ENCODE measurements around the gene GRK5. TPM values are rescaled to one million over a fixed set of nuclear protein-coding genes. Genes with fewer than 3 reads are reported as not detected.

GRK5 gene
- 10 to 100 TPM in 1 of 2 donors, 1 to 10 TPM in 1; 4.8 to 10.6 TPM for total RNA-seq

GRCh38 chr10:119207366-119207666, at the start of gene GRK5:
Gene GRK5, plus strand, starts transcription at chr10:119207571. Its CDS starts 347 bp downstream, at chr10:119207918.
- peak within 1 kb of the TSS; percentile 72 to 85 for H3K4me3 ChIP-seq
- intact Hi-C loops (cut with DNase I) = loop anchor here (2.0 to 5.0 kb wide), 3 partner anchors 45 to 335 kb away; partner anchors contain the start of gene RGS10
- peak within 1 kb of the TSS; percentile 93 to 94 for H3K27ac ChIP-seq
- H3K4me1 ChIP-seq (replicated peaks) = peaks cover 22% of the 10 kb centered on the region
- H3K36me3 ChIP-seq = no peaks in the 10 kb centered on the region
- no peaks in the 10 kb centered on the region for H3K9me3 ChIP-seq
- WGBS = 1% methylated on average over 19 of the region's 34 CpGs
- DNase-seq (ENCODE audit: low spot score) = peak; percentile 90
- TF ChIP-seq POLR2AphosphoS5 (IDR thresholded peaks at IDR 0.05) (peak; percentile 74), CTCF (IDR thresholded peaks at IDR 0.05) (peak in 1 of 4 experiments; percentile 3), POLR2A (IDR thresholded peaks at IDR 0.05) (peak; percentile 51)
- H3K27me3 ChIP-seq (replicated peaks; ENCODE audit: insufficient read depth) = no peaks in the 10 kb centered on the region

GRCh38 chr10:119159332-119159731, 48.0 kb upstream of the GRK5 start:
- H3K9me3 ChIP-seq = no peaks in the 10 kb centered on the region
- intact Hi-C loops (cut with DNase I) = no loop called here
- no peak for TF ChIP-seq POLR2AphosphoS5 (IDR thresholded peaks at IDR 0.05)
- H3K27ac ChIP-seq = no peak overlapping the region
- no peaks in the 10 kb centered on the region for H3K27me3 ChIP-seq (replicated peaks; ENCODE audit: insufficient read depth)
- peaks cover 0 to 13% of the 10 kb centered on the region in 2 donors for H3K36me3 ChIP-seq
- WGBS = 70% methylated on average over 7 of the region's 8 CpGs
- H3K4me3 ChIP-seq = no peak overlapping the region
- H3K4me1 ChIP-seq (replicated peaks) = no peaks in the 10 kb centered on the region
- DNase-seq (ENCODE audit: low spot score) = no peak

- no peaks in the 10 kb centered on the region for H3K27me3 ChIP-seq (replicated peaks; ENCODE audit: insufficient read depth)
- TF ChIP-seq CTCF (IDR thresholded peaks at IDR 0.05) = no peak
- TF ChIP-seq POLR2AphosphoS5 (IDR thresholded peaks at IDR 0.05) = no peak
- no peak for TF ChIP-seq POLR2A (IDR thresholded peaks at IDR 0.05)
- H3K4me1 ChIP-seq (replicated peaks) = no peaks in the 10 kb centered on the region
- no peak overlapping the region for H3K4me3 ChIP-seq
- no peak overlapping the region for H3K27ac ChIP-seq
- H3K36me3 ChIP-seq = peaks cover 0 to 1% of the 10 kb centered on the region in 2 donors
- intact Hi-C loops (cut with DNase I) = no loop called here
- H3K9me3 ChIP-seq = no peaks in the 10 kb centered on the region
- no peak for DNase-seq (ENCODE audit: low spot score)
- 63% methylated on average over 11 of the region's 11 CpGs for WGBS
These were observed 45.5 kb upstream of the GRK5 start for GRCh38 chr10:119161680-119162451.

GRCh38 chr10:119162452-119163092, 44.8 kb upstream of the GRK5 start:
- Histone ChIP-seq H3K4me1 (replicated peaks) (no peaks in the 10 kb centered on the region), H3K9me3 (no peaks in the 10 kb centered on the region), H3K27me3 (replicated peaks; ENCODE audit: insufficient read depth) (no peaks in the 10 kb centered on the region), H3K27ac (no peak overlapping the region), H3K36me3 (no peaks in the 10 kb centered on the region), H3K4me3 (no peak overlapping the region)
- no peak for DNase-seq (ENCODE audit: low spot score)
- WGBS = 97% methylated on average over 5 of the region's 5 CpGs
- TF ChIP-seq POLR2A (IDR thresholded peaks at IDR 0.05) (no peak), CTCF (IDR thresholded peaks at IDR 0.05) (no peak), POLR2AphosphoS5 (IDR thresholded peaks at IDR 0.05) (no peak)
- intact Hi-C loops (cut with DNase I) = no loop called here

- H3K4me3 ChIP-seq = peak within 1 kb of the TSS; percentile 78 to 88
- H3K27me3 ChIP-seq (replicated peaks; ENCODE audit: insufficient read depth) = no peaks in the 10 kb centered on the region
- DNase-seq (ENCODE audit: low spot score) = peak; percentile 67
- TF ChIP-seq POLR2A (IDR thresholded peaks at IDR 0.05) (peak; percentile 58), POLR2AphosphoS5 (IDR thresholded peaks at IDR 0.05) (peak; percentile 9), CTCF (IDR thresholded peaks at IDR 0.05) (peak in 1 of 4 experiments; percentile 5)
- peak within 1 kb of the TSS; percentile 86 to 92 for H3K27ac ChIP-seq
- under 1% methylated on average over 79 of the region's 90 CpGs for WGBS
- intact Hi-C loops (cut with DNase I) = no loop called here
- H3K36me3 ChIP-seq = peaks cover 0 to 13% of the 10 kb centered on the region in 2 donors
- no peaks in the 10 kb centered on the region for H3K9me3 ChIP-seq
- no peaks in the 10 kb centered on the region for H3K4me1 ChIP-seq (replicated peaks)
These were observed 41.9 kb upstream of the GRK5 start, which contains the start of gene SFXN4 for GRCh38 chr10:119165171-119166117. Gene SFXN4, minus strand, starts transcription at chr10:119165714. Its CDS starts 67 bp downstream, at chr10:119165647.

All from prostate gland (tissue), 2 donors.